Karpas-422 (cell line): Measurements from ENCODE around the gene LCN1. TPM values are rescaled to one million over a fixed set of nuclear protein-coding genes. Genes with fewer than 3 reads are reported as not detected.
"Not testable (repeated sequence)": the region's sequence is repeated elsewhere in the genome, so short reads cannot be mapped to it uniquely, and the experiment has no call there.

Source experiments
- DNase-seq: peaks from one replicate; pipeline ENCODE4 v3.0.0-alpha.2; 2015
- H2AFZ ChIP-seq: fragments of 200-600 bp; sonication (generic); 2 replicates; pipeline ENCODE4 v1.6.1; 2014; ENCODE audit warnings: antibody characterized with exemption, low read length, mixed read lengths
- H3K27ac ChIP-seq: fragments of 200-600 bp; sonication (generic); 2 replicates; pipeline ENCODE4 v1.5.1; 2014; ENCODE audit warnings: mild to moderate bottlenecking, low read length, moderate library complexity
- H3K27me3 ChIP-seq: fragments of 200-600 bp; sonication (generic); 2 replicates; pipeline ENCODE4 v1.6.1; 2014; ENCODE audit warnings: low read length, mixed read lengths
- H3K36me3 ChIP-seq: fragments of 200-600 bp; sonication (generic); 2 replicates; pipeline ENCODE4 v1.6.1; 2014; ENCODE audit warnings: low read length, mixed read lengths; ENCODE audit not compliant: insufficient read depth
- H3K4me1 ChIP-seq: fragments of 200-600 bp; sonication (generic); 2 replicates; pipeline ENCODE4 v1.6.1; 2014; ENCODE audit warnings: mild to moderate bottlenecking, low read length, mixed read lengths
- H3K4me2 ChIP-seq: fragments of 200-600 bp; sonication (generic); 2 replicates; pipeline ENCODE4 v1.6.1; 2014; ENCODE audit warnings: low read length, low read depth, mild to moderate bottlenecking; ENCODE audit not compliant: poor library complexity, severe bottlenecking
- H3K4me3 ChIP-seq: fragments of 200-600 bp; sonication (generic); 2 replicates; pipeline ENCODE4 v1.5.1; 2014; ENCODE audit warnings: mild to moderate bottlenecking, antibody characterized with exemption, low read length, mixed read lengths
- H3K79me2 ChIP-seq: fragments of 200-600 bp; sonication (generic); 2 replicates; pipeline ENCODE4 v1.6.1; 2014; ENCODE audit warnings: mild to moderate bottlenecking, low read length, mixed read lengths
- H3K9ac ChIP-seq: fragments of 200-600 bp; sonication (generic); 2 replicates; pipeline ENCODE4 v1.6.0; 2014; ENCODE audit warnings: low read length
- H3K9me2 ChIP-seq: fragments of 200-600 bp; sonication (generic), shearing (Covaris generic); replicated peaks from 2 replicates; pipeline ENCODE4 v1.6.0; 2014; ENCODE audit warnings: mild to moderate bottlenecking, low read length, moderate library complexity; ENCODE audit not compliant: insufficient read depth
- H3K9me3 ChIP-seq: fragments of 300-700, 200-600 bp; sonication (generic); 2 replicates; pipeline ENCODE4 v1.6.1; 2014; ENCODE audit warnings: low read length, mixed read lengths
- H4K20me1 ChIP-seq: fragments of 200-600 bp; sonication (generic); 2 replicates; pipeline ENCODE4 v1.6.1; 2014; ENCODE audit warnings: mild to moderate bottlenecking, antibody characterized with exemption, low read length, low read depth; ENCODE audit not compliant: insufficient read depth
- total RNA-seq: library from RNA; depleted of rRNA; stranded (reverse); fragments of >200 nt; shearing (Covaris generic); gene quantifications from 2 replicates; pipeline ENCODE4 v1.2.3, GENCODE V29; 2014; ENCODE audit warnings: low replicate concordance

The LCN1 gene
- total RNA-seq, 1 experiment from 2014 or later: not detected

DNA sequence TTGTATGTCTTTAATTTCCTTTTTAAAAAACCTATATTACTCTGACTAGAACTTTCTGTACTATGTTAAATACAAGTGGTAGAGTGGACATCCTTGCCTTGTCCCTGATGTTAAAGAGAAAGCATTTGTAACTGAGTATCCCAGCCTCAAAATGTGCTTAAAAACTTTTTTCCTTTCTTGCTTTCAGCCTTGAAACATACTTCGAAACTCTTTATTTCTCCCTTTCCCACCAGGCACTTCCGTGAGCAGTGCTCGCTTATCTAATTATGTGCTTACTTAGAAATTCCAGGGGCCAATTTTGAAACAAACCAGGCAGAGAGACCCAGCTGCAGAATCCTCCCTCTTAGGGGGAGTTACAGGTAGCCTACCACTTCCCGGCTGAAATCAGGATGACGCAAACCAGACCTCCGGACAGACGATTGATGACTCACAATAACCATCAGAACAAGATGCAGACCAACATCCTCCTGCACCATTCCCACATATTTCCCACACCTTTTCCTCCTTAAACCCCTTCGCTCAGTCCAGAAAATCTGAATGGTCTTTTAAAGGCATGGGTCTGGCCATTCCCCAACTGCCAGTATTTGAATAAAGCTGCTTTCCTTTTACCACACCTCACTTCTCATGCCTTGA is 22.1 kb downstream of the LCN1 start:
- not testable (repeated sequence) for H3K36me3 ChIP-seq, H3K27me3 ChIP-seq, H3K9ac ChIP-seq, H3K4me3 ChIP-seq, H4K20me1 ChIP-seq, H3K4me1 ChIP-seq, H2AFZ ChIP-seq, H3K27ac ChIP-seq, H3K9me3 ChIP-seq, H3K4me2 ChIP-seq, H3K9me2 ChIP-seq, DNase-seq, H3K79me2 ChIP-seq

DNA sequence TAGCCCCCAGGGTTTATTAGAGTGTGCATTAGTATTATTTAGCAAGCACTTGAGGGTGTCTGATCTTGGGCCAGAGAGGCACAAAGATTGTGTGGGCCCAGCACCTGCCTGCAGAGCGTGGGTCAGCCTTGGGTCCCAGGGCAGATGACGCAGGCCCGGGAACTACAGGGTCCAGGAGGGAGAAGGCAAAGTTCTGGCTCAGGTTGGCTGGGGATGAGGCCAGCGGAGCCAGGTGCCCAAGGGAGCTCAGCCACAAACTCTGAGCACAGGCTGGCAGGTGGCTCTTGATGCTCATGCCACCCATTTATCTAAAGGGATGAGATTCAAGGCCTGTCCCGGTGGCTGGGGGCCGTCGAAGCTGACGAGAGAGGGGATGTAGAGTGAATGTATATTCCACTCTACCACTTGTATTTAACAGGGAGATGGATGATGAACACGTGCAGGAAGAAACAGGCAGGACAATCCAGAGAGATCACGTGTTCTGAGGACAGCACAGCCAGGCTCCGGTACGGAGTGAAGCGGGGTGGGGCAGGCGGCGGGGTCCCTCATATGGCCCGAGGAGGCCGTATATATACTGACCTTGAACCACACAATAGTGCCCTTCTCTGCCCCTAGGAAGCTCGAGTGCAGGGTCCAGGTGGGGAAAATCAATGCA is 23.9 kb downstream of the LCN1 start:
- Histone ChIP-seq H3K9me2 (no peaks in the 10 kb centered on the region), H3K4me3 (no peak overlapping the region), H3K4me2 (no peak overlapping the region), H2AFZ (no peak overlapping the region), H3K27ac (no peak overlapping the region), H3K36me3 (no peaks in the 10 kb centered on the region), H3K79me2 (no peaks in the 10 kb centered on the region), H3K27me3 (no peaks in the 10 kb centered on the region), H3K9ac (no peak overlapping the region), H4K20me1 (no peaks in the 10 kb centered on the region), H3K9me3 (no peaks in the 10 kb centered on the region), H3K4me1 (no peaks in the 10 kb centered on the region)
- no peak for DNase-seq

DNA sequence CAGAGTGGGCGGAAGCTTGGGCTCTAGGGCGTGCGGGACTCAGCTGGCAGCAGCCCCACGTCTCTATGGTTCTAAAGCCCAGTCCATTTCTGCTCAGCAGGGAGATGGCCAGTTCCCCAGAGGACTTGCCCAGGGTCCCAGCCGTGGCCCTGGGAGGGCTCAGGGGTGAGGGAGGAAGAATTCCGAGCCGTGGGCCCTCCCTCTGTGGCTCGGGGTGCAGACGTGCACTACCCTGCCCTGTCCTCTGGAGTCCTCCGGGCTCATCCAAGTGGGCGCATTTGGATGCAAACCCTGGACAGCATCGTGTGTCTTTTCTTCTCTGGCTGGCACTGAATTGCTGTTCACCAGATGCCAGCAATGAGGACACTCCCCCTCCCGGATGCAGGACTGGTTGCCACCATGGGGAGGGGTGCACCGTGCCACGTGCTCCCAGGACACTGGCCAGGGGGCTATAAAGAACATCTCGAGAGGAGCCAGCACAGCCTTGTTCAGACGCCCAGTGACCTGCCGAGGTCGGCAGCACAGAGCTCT is 24.5 kb downstream of the LCN1 start, which contains the start of gene OBP2A:
OBP2A (plus strand) TSS at position 481 of the 531 bp plus-strand sequence. CDS start 55 bp downstream, outside the sequence.
- H3K4me1 ChIP-seq, H3K4me3 ChIP-seq, H3K79me2 ChIP-seq, H3K9me2 ChIP-seq, H3K27me3 ChIP-seq, H4K20me1 ChIP-seq, H3K27ac ChIP-seq, H3K9ac ChIP-seq, H3K4me2 ChIP-seq, DNase-seq, H2AFZ ChIP-seq, H3K9me3 ChIP-seq, H3K36me3 ChIP-seq: not testable (repeated sequence)

DNA sequence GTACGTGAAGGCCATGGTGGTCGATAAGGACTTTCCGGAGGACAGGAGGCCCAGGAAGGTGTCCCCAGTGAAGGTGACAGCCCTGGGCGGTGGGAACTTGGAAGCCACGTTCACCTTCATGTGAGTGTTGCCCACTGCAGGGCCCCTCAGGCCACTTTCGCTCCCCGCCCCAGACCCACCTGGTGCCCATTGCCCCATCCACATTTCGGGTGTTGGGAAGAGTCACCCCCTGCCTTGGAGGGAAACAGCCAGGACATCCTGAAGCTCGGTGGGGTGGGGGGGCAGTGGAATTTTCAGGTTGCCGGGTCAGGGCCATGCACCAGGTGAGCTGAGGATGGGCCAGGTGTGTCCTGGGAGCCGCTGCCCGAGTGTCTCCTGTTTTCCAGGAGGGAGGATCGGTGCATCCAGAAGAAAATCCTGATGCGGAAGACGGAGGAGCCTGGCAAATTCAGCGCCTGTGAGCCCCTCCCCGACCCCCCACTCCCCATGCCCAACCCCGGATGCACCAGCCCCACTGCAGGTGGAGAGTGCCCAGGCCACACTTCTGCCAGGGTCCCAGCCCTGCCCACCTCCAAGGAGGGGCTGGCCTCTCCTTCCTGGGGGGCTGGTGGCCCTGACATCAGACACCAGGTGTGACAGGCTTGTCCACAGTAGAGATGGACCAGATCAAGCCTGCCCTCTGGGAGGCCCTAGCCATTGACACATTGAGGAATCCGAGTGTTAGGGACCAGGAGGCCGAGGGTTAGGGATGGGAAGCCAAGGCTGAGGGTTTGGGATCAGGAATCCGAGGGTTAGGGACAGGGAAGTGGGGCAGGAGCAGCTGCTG is 25.8 kb downstream of the LCN1 start:
- DNase-seq, H3K9ac ChIP-seq, H3K4me2 ChIP-seq, H3K27me3 ChIP-seq, H3K4me1 ChIP-seq, H2AFZ ChIP-seq, H3K79me2 ChIP-seq, H3K27ac ChIP-seq, H4K20me1 ChIP-seq, H3K36me3 ChIP-seq, H3K4me3 ChIP-seq, H3K9me3 ChIP-seq, H3K9me2 ChIP-seq: not testable (repeated sequence)

DNA sequence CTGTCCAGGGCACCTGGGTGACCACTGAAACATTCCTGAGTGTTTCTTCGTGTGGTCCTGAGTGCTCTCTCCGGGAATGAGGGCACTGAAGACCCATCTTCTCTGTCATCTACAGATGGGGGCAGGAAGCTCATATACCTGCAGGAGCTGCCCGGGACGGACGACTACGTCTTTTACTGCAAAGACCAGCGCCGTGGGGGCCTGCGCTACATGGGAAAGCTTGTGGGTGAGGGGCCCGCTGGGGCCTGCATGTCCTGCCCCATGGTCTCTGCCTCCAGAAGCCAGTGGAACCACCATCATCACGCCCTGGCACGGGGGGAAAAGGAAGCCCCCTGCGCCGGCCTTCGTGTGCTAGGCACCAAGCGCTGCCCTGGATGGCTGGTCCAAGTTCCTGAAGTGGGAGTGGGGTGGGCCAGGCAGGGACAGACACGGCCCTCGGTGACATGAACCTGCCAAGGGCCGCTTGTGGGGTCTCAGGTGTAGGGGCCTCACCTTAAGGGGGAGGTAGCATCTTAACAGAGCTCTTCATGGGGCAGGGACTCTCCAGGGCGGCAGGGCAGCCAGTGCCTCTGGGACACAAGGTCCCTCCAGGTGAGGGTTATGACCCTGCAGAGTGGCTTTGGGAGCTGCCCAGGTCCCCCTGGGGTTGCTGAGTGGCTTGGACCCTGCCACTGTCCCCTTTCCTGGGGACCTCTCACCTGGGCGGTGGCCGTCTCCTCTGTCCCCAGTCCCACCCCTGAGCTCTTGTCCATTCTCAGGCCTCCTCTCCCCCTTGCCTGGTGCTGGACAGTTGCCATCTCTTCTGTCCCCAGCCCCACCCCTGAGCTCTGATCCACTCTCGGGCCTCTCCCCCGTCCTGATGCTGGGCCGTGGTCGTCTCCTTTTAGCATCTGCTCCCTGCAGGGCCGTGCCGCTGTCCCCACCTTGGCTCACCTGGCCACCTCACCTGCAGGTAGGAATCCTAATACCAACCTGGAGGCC is 26.8 kb downstream of the LCN1 start:
- Histone ChIP-seq H3K36me3 (no peaks in the 10 kb centered on the region), H2AFZ (no peak overlapping the region), H3K79me2 (no peaks in the 10 kb centered on the region), H3K4me2 (no peak overlapping the region), H3K9me2 (no peaks in the 10 kb centered on the region), H3K9me3 (no peaks in the 10 kb centered on the region), H3K4me1 (no peaks in the 10 kb centered on the region), H3K27me3 (no peaks in the 10 kb centered on the region), H3K4me3 (no peak overlapping the region), H3K27ac (no peak overlapping the region), H4K20me1 (no peaks in the 10 kb centered on the region), H3K9ac (no peak overlapping the region)
- DNase-seq: no peak

DNA sequence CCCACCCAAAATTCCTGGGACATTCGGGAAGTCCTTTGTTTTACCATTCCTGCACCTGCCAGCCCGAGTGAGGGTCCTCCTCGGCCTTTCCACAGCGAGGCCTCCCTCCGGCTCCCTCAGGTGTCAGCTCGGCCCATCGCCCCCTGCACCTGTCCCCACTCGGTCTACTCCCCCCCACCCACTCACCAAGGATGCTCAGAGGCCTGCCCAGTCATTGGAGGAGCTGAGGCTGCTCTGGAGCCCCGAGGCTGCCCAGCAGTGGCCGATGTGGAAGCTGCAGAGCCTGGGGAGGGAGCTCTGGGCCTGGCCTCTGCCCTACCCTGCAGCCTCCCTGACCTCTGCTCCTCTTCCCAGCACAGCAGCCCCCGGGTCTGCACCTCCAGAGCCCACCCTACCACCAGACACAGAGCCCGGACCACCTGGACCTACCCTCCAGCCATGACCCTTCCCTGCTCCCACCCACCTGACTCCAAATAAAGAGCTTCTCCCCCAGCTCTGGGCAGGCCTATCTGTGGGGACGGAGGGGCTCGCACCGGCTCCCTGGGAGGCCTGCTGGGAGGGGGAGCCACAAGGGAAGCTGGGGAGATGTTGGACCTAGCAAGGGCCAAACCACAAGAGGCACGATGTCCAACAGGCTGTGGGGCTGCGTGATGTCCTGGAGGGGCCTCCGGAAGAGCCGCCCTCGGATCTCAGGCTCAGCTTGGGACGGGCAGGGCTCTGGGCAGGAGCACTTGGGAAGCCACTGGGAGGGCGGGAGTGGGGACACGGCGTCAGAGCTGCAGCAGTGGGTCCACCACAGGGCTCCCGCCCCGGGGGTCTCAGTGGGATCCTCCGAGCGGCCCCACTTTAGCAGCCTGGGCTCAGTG is 28.5 kb downstream of the LCN1 start:
- H3K79me2 ChIP-seq, H3K4me1 ChIP-seq, H3K27ac ChIP-seq: not testable (repeated sequence)

DNA sequence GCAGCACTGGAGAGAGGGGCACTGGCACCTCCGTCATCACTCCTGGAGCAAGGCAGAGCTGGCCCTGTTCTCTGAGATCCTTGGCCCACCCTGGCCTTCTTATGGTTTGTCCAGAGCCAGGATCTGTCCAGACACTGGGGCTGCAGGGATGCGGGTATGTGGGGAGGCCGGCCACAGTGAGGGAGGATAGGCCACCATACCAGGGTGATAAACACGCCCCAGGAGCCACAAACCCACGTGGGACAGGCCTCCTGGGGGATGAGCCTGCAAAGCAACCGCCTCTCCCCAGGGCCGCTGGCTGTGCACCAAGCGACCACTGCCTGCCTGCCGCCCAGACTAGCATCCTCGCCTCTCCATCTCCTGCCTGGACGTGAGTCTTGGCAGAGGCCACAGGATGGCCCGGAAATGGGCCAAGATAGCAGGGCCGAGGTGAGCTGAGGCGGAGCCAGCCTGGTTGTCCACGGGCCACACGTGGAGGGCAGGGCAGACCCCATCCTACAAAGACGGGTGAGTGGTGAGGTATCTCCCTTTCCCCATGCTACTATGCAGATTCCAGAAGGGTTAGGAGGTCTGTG is 29.2 kb downstream of the LCN1 start:
- no peaks in the 10 kb centered on the region for H3K27me3 ChIP-seq
- no peak overlapping the region for H2AFZ ChIP-seq
- H3K9me2 ChIP-seq: no peaks in the 10 kb centered on the region
- no peak for DNase-seq
- no peaks in the 10 kb centered on the region for H3K79me2 ChIP-seq
- H3K27ac ChIP-seq: no peak overlapping the region
- no peak overlapping the region for H3K4me3 ChIP-seq
- no peaks in the 10 kb centered on the region for H3K4me1 ChIP-seq
- H3K9ac ChIP-seq: no peak overlapping the region
- H4K20me1 ChIP-seq: no peaks in the 10 kb centered on the region
- no peaks in the 10 kb centered on the region for H3K9me3 ChIP-seq
- H3K36me3 ChIP-seq: no peaks in the 10 kb centered on the region
- H3K4me2 ChIP-seq: no peak overlapping the region

More for the DNA sequence above, 28.5 kb downstream of the LCN1 start:
- H2AFZ ChIP-seq, H3K9me2 ChIP-seq, H3K4me2 ChIP-seq, H3K9ac ChIP-seq, H4K20me1 ChIP-seq, H3K36me3 ChIP-seq, H3K4me3 ChIP-seq, H3K9me3 ChIP-seq, DNase-seq, H3K27me3 ChIP-seq: not testable (repeated sequence)
